ENCODE results near the gene DDX25.
"Not testable (repeated sequence)": the region's sequence is repeated elsewhere in the genome, so short reads cannot be mapped to it uniquely, and the experiment has no call there.

Gene DDX25

DNA sequence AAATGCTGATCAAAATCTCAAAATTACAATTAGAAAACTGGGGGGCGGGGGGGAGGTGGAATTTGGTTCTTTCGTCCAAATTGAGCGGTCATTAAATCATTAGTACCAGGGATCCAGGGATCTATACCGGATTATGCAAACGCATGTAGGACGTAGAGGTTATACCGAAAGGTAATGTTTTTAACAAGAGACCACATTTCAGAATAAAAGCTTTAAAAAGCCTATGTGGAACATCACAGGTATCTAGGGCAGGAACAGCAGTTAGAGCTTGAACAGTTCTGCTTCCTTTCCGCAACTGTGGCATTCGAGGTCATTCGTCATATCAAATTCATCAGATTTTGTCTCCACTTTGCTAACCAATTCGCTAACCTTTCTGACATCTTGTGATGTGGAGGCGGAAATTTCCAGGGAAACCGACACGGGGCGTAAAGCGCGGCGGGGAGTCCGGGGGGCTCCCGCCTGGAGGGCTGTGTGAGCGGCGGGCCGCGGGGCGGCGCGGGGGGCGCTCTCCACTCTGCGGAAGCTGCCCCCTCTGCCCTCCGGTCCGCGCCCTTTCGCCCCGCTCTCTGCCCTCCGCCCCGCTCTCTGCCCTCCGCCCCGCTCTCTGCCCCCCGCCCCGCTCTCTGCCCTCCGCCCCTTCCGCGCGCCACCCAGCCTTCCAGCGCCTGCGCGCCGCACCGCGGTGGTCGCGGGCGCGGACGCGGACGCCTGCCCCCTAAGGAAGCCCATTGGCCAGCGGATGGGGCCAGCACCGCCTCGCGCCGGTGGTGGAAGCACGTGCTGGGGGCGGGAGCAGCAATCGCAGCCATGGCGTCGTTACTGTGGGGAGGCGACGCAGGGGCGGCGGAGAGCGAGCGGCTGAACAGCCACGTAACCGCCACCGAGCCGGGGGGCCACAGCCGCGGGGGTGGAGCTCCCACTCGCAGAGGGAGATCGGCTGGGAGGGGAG lies at the start of gene DDX25:
TSS of gene DDX25 (plus strand) at position 798 of the 949 bp plus-strand sequence. CDS start at position 808, 10 bp downstream.
- DNase-seq, result no peak

DNA sequence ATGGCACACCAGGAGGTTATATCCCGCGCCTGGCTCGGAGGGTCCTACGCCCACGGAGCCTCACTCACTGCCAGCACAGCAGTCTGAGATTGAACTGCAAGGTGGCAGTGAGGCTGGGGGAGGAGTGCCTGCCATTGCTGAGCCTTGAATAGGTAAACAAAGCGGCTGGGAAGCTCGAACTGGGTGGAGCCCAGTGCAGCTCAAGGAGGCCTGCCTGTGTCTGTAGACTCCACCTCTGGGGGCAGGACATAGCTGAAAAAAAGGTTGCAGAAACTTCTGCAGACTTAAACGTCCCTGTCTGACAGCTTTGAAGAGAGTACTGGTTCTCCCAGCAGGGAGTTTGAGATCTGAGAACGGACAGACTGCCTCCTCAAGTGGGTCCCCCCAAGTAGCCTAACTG lies 46.6 kb upstream of the DDX25 start:
- not testable (repeated sequence) for DNase-seq

DNA sequence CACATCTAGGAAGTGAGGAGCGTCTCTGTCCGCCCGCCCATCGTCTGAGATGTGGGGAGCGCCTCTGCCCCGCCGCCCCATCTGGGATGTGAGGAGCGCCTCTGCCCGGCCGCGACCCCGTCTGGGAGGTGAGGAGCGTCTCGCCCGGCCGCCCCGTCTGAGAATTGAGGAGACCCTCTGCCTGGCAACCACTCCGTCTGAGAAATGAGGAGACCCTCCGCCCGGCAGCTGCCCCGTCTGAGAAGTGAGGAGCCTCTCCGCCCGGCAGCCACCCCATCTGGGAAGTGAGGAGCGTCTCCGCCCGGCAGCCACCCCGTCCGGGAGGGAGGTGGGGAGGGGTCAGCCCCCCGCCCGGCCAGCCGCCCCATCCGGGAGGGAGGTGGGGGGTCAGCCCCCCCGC lies 41.5 kb upstream of the DDX25 start:
- not testable (repeated sequence) for DNase-seq

DNA sequence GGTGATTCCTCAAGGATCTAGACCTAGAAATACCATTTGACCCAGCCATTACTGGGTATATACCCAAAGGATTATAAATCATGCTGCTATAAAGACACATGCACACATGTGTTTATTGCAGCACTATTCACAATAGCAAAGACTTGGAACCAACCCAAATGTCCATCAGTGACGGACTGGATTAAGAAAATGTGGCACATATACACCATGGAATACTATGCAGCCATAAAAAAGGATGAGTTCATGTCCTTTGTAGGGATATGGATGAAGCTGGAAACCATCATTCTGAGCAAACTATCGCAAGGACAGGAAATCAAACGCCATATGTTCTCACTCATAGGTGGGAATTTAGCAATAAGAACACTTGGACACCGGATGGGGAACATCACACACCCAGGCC lies 39.0 kb upstream of the DDX25 start:
- not testable (repeated sequence) for DNase-seq

DNA sequence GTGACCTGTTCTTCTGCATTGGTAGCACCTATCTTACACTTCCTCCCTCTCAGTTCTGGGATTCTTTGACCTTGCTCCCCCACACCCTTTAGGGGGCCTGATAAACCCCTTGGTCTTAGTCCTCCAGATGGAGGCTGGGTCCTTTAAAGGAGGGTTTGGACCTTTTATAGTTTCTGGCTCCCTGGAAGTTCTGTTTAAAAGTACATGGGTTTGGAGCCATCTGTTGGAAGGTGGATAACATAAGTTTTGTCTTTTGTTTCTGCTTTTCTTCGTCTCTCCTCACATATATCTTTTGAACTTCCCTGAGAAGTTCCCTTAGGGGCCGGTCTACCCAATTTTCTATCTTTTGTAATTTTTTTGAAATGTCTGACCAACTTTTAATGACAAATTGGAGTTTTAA lies 34.8 kb upstream of the DDX25 start:
- DNase-seq, result no peak

DNA sequence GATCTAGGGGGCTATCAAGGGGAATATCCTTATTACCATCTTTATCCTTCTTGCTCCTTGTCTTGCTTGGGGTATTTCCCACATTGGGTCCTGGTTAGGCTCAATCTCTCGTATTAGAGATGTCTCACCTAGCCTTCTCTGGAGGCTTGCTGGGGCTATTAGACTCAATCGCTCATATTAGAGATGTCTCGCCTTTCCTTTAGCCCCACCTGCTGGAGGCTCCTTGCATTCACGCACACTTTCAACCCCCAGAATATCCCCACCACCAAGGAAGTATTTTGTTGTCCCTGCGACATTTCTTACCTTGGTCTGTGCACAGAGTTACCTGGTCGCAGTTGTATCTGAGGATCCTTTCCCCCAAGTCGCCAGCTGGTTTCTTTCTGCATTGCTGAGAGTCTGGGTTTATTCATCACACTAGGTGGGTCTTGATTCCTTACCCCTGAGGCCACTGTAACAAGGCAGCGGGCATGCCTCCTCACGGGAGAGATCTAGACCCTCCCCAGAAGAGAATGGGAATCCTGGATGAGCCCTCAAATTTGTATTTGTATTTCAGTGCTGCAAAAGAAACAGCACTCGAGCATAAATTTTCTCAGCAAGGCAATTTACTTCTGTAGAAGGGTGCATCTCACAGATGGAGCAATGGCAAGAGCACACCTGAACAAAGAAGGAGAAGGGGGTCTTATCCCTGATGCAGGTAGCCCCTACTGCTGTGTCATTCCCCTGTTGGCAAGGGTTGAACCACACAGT lies 32.7 kb upstream of the DDX25 start:
- no peak for DNase-seq

DNA sequence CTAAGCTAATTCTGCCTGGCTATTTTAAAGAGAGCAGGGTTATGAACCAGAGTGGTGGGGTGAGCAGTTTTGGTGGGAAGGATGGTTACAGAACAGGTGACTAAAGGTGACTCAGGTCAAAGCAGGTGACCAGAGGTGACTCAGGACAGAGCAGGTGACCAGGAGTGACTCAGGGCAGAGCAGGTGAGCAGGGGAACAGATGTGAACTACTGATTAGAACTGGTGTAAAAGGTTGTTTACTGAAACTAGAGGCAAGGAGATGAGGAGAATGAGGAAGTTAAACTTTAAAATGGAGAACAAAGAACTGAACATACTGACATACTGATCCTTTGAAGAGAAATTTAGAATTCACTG lies 32.2 kb upstream of the DDX25 start:
- DNase-seq, result no peak

DNA sequence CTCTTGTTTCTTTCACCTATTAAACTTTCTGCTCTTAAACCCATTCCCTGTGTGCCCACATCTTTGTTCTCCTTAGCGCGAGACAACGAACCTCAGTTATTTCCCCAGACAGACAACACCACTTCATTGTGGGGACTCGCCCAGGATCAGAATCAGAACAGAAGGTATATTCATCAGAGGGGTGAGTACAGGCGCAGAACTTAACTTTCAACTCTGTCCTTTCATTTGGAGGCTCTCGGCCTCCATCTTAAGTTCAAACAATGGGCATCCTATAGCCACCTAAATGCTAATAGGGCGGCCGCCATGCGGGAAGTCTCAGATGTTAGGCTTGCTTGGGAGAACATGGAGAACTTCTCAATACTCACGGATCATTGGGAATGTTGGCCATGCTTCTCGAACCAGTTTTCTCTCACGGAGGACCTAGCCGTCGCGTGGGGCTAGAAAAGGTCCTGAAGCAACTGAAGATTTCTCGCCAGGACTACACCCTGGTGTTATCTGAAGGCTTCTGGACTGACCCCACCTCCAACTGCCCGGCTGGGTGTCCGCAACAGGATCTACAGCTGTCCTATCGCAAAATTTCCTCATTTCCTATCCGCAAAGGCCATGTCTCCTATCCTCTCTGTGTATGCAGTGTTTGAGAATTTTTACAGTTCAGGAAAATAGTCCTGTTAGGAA lies 30.3 kb upstream of the DDX25 start:
- no peak for DNase-seq

DNA sequence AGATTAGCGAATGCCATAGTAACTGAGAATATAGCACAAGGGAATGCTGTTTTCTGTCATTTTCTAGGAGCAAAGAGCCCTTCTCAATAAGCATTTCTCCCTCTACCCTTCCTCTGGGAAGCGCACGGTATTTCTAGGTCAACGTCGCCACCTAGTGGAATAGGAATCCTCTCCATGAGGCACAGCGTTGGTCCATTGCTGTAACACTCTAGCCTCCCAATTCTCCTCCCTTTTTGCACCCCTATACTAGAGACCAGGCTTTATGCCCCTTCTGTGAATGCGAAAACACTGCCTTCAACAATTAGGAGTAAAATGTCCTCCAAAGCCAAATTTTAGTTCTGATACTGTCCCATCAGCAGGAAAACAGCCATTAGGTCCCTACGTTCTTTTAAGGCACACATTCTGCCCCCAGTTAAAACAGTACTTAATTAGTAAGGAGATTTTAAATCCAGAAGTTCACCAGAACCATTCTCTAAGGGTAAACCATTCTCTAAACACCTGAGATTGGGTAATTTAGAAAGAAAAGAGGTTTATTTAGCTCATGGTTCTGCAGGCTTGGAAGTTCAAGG lies 29.7 kb upstream of the DDX25 start:
- DNase-seq, result peak; percentile 26

DNA sequence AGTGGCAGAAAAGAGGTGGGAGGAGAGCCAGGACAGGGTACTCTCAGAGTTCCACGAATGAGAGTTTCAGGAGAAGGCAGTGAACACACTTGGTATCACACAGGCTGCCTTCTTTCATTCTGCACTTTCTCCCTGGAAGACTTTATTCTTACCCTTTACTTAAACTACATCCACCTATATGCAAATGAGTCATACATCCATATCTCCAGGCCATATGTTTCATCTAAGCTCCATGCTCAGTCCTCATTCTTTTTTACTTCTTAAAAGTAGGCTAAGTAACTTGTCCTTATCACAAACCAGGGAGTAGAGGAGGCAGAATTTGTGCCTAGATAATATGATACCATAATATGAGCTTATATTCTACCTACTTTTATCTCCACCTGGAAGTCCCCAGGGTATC lies 23.0 kb upstream of the DDX25 start:
- DNase-seq, result no peak

DNA sequence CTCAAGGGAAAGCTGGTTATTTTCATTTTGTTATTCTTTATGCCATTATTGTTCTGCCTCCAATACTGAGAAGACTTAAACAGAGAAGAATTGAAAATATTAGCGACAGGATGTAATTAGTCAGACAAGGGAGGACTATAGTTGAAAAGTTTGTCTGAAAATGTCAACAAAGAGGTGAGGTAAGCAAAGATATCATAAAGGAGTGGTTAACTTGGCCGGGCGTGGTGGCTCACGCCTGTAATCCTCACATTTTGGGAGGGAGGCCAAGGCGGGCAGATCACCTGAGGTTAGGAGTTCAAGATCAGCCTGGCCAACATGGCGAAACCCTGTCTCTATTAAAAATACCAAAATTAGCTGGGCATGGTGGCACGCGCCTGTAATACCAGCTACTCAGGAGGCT lies 20.9 kb upstream of the DDX25 start:
- DNase-seq, result no peak

DNA sequence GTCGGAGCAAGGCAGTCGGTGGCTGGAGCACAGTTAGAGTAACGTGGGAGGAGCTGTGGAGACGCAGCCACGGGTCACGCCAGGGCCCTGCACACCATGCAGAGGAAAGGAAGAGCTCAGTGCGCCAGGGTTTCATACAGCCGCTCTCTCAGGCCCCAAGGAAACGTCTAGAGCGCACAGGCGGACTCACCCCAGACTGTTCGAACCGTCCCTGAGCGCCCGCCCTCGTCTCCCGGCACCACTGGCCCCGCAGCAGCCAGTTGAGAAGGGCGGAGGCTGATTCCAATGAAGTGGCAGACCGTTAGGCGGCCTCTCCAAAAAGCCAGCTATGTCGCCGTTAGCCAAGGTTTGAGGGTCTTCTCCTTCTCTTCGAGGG lies 17.3 kb upstream of the DDX25 start:
- no peak for DNase-seq

DNA sequence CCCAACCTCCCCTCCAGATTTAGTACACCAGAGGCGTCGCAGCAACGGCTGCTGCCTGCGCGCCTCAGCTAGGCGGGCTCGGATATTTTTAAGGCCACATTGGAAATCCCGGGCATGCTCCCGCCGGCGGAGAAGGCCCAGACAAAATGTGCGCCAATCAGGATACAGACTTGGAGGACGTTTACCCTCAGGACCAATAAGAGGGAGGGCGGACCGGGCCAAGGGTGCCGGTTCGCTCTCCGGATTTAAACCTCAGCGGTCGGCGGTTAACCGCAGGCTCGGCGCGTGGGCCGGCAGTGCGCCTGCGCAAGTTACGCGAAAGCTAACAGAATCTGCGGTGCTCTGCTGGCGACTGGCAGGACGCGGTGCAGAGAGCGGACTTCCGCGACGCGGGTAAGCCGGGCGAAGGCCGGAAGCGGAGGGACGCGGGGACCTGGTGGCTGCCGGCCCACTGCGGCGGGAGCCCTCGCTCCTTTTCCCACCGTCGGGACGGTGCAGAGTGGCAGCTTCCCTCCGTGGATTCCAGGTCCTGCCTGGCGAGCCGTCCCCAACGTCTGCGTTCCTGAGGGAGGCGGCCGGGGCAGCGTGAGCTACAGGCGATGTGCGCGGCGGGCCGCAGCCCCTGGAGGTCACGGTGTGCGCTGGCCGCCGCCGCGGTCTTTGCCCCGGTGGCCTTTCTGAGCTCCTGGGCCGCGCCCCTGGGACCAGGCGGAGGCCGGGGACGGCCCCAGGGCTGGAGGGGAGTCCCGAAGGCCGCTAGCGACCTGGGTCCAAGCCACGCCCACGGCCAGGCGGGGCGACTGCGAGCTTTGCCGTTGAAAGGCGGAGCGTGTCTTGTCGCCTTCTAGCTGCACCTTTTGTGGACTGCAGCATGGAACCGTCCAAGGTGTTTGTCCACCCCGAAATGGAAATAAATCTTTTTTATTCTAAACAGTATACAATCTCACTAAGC lies 16.7 kb upstream of the DDX25 start, which contains the start of gene HYLS1:
TSS of gene HYLS1 (plus strand) at position 296 of the 952 bp plus-strand sequence. CDS start 11,701 bp downstream, outside the sequence.
- DNase-seq, result peak; percentile 66

DNA sequence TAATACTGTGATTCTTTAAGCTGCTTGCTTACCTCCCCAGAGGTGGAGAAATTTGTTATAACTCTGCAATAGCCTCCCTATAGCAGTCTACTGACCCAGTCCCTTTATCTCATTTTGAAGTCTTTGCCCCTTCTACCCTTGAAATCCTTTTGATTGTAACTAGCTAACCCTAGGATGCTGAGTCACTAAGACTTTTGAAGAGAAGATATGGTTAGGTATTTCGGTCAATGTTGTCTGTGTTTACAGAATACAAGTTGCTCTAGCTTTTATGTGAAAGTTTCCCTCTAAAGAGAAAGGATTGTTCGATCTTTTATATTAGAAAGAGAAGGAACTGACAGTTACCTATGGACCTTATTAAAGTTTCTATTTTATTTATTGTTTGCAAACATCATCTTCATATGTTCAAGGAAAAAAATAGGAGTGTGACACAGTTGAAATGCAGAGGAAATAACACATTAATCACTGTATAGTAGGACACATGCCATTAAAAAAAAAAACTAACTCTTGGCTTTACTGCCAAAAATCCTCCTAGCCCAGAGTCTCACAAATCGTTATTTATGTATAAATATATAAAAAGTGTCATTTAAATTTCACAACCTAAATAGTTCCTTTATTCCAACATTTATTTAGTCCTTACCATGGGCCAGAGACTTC lies 13.7 kb upstream of the DDX25 start:
- no peak for DNase-seq

DNA sequence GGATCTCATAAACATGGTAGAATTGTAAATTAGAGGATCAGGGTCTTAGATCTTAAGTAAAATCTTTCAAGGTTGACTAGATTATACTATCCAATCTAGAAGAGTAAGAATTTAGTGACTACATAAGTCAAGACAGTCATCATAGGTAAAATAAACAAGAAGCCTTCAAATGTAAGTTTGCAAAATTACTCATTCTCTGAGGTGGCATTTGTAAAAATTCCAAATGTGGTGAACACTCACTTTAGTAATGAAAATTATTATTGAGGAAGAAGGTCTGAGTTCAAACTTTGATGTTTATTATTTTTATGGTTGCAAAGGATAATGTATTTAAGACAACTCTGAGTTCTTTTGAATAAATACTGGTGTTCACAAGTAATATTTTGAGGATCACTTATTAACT lies 12.2 kb upstream of the DDX25 start:
- DNase-seq, result no peak

DNA sequence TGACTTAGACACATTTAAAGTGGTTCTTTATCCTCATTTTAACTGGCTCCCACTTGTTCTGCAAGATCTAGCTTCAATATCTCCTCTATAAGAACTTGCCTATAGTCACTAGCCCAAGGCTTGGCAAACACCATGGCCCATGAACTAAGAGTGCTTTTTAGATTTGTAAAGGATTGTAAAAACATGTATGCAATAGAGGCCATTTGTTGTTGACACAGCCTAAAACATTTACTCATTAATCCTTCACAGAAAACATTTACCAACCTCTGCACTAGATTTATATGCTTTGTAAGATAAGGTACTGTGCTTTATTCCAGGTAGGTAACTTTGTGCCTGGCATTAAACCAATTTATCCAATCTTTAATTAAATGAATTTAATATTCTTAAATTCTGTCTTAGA lies 11.3 kb upstream of the DDX25 start:
- DNase-seq, result no peak

DNA sequence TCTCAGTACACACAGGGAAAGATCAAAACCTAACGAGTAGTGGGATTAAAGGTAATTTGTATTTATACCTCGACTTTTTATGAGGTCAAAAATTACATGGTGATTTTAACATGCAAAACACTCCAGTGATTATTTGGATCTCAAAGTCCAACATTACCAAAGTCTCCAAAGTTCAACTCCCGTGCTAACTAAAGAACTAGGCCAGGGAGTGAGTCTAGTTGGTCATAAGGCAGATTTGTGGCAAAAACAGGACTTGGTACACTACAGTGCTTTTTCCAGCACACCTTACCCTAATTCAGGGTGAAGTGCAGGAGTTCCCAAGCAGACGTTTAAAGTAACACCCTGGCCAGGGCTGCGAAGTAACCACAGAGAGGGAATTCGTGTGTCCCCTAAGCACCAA lies 2.4 kb upstream of the DDX25 start:
- no peak for DNase-seq

DNA sequence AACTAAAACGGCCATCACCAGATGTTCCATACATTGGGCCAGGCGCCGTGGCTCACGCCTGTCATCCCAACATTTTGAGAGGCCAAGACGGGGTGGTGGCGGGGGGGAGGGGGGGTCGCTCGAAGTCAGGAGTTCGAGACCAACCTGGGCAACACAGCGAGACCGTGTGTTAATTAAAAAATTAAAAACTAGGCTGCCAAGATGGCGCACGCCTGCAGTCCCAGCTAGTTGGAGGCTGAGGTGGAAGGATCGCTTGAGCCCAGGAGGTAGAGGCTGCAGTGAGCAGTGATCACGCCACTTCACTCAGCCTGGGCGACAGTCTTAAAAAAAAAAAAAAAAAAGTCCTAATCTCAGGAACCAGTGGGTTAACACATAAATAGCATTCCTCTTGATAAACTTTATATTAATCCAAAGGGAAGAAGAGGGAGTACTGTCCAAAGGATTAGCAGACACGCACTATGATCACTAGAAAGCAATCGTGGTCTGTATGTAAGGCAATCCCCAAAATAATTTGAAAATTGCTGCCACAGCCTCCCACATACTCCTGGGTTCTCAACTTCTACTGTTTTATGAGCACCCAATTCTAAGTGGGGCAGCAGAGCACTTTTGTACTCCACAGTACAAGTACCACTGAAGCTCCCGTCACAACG lies 1.9 kb upstream of the DDX25 start:
- no peak for DNase-seq

DNA sequence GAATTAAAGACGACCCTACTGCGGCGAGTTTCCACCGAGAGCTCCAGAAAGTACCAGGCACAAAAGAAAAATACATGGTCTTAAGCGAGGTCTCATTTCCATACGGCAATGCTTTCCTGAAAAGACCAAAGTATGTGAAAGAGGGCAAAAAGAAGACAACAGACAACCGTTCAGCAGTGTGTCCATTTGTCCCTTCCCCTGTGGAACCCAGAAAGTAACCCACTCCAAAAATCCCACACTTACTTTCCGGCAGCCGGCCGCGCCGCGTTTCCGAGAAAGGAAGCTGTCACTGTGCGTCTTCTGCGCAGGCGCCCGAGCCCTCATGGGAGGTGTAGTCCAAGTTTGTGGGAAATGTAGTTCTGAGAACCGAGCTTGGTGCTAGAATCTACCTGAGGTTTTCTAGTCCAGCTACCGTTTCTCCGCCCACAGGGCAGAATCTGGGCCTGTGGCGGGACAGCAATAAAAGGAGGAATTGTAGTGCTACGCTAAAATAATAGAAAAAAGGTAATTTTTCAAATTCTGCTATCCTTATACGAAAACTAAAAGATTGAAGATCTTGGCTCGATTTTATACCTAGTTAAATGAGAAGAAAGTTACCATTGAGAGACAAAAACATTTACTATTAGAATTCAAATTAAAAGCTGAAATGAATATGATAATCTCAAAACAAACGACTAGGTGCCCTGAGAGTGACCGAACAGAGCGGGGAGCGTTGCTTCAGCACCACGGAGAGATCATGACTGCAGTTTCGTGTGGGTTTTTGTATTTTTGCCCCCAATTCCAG lies 1.2 kb upstream of the DDX25 start, which contains the start of gene PUS3:
TSS of gene PUS3 (minus strand) at position 280 of the 784 bp plus-strand sequence. CDS start 6,922 bp downstream, outside the sequence.
- peak; percentile 68 for DNase-seq

DNA sequence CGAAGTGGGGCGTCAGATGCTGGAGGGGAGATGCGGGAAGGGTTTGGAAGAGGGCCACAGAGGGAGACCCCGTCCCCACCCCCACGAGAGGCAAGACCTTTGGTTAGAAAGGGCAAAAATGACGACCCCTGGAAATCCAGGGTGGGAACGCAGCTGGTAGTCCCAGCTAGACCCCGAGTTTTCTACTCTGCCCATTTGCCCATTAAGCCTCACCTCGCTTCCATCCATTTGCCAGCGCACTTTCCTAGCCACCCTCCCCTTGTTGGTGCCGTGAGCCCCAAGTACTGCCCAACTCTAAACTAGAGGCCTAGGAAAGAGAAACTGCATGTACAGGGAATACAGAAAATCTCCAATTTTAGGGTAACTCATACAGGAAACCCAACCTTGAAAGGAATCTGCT lies 370 bp downstream of the DDX25 start:
- DNase-seq, result no peak
